HepG2 (cell line): ENCODE measurements around the gene OLAH. TPM values are rescaled to one million over a fixed set of nuclear protein-coding genes. Genes with fewer than 3 reads are reported as not detected.

Experiments used
- BCLAF1 ChIP-seq: fragments of 450-650 bp; IDR thresholded peaks from 2 replicates; pipeline ENCODE4 v1.6.1; 2017; ENCODE audit warnings: mild to moderate bottlenecking
- CENPT ChIP-seq: sonication (generic); formaldehyde crosslinking; IDR thresholded peaks from 2 replicates; pipeline ENCODE4 v1.8.0; 2022; ENCODE audit warnings: low read depth, mild to moderate bottlenecking, moderate library complexity, missing genetic modification reagents
- KLF13 ChIP-seq: sonication (generic); formaldehyde crosslinking; IDR thresholded peaks from 2 replicates; pipeline ENCODE4 v1.4.0; 2020; ENCODE audit warnings: mild to moderate bottlenecking, missing genetic modification reagents
- POLR2AphosphoS2 ChIP-seq: IDR thresholded peaks from 2 replicates; pipeline ENCODE4 v1.6.1; 2011; ENCODE audit warnings: low read depth, low read length, improper control_type of control experiment
- RAD21 ChIP-seq: fragments of 450-650 bp; formaldehyde crosslinking; IDR thresholded peaks from 2 replicates; pipeline ENCODE4 v1.5.0; 2020; ENCODE audit warnings: mild to moderate bottlenecking
- RERE ChIP-seq: IDR thresholded peaks from 2 replicates; pipeline ENCODE4 v1.6.1; 2016; ENCODE audit warnings: low read depth, missing genetic modification reagents, missing compliant biosample characterization
- RXRA ChIP-seq: sonication (generic); formaldehyde crosslinking; IDR thresholded peaks from 2 replicates; pipeline ENCODE4 v1.5.1; 2020; ENCODE audit warnings: missing genetic modification reagents
- SATB2 ChIP-seq: sonication (generic); formaldehyde crosslinking; IDR thresholded peaks from 2 replicates; pipeline ENCODE4 v1.5.0; 2020; ENCODE audit warnings: missing genetic modification reagents
- SIN3B ChIP-seq: fragments of 150-350 bp; IDR thresholded peaks from 2 replicates; pipeline ENCODE4 v1.6.1; 2014; ENCODE audit warnings: low read length
- SOX5 ChIP-seq: IDR thresholded peaks from 2 replicates; pipeline ENCODE4 v1.6.1; 2016; ENCODE audit warnings: borderline replicate concordance
- TEAD3 ChIP-seq: optimal IDR thresholded peaks from 2 replicates; pipeline ENCODE3; 2016; ENCODE audit warnings: borderline replicate concordance
- XBP1 ChIP-seq: sonication (generic); formaldehyde crosslinking; IDR thresholded peaks from 2 replicates; pipeline ENCODE4 v1.5.0; 2020; ENCODE audit warnings: missing genetic modification reagents
- ZBTB46 ChIP-seq: sonication (generic); formaldehyde crosslinking; IDR thresholded peaks from 2 replicates; pipeline ENCODE4 v1.4.0; 2020; ENCODE audit warnings: mild to moderate bottlenecking, missing genetic modification reagents, borderline replicate concordance
- ZKSCAN8 ChIP-seq: IDR thresholded peaks from 2 replicates; pipeline ENCODE4 v1.6.1; 2016; ENCODE audit warnings: borderline replicate concordance, missing genetic modification reagents, missing compliant biosample characterization
- ZNF232 ChIP-seq: sonication (generic); formaldehyde crosslinking; IDR thresholded peaks from 2 replicates; pipeline ENCODE4 v1.4.0; 2020; ENCODE audit warnings: missing genetic modification reagents, borderline replicate concordance
- ZNF260 ChIP-seq: sonication (generic); formaldehyde crosslinking; IDR thresholded peaks from 2 replicates; pipeline ENCODE4 v1.4.0; 2020; ENCODE audit warnings: missing genetic modification reagents, low read depth, mild to moderate bottlenecking, borderline replicate concordance
- ZNF44 ChIP-seq: sonication (generic); formaldehyde crosslinking; IDR thresholded peaks from 2 replicates; pipeline ENCODE4 v1.5.1; 2020; ENCODE audit warnings: mild to moderate bottlenecking, missing genetic modification reagents
- ZNF558 ChIP-seq: sonication (generic); formaldehyde crosslinking; IDR thresholded peaks from 2 replicates; pipeline ENCODE4 v1.9.0; 2022; ENCODE audit warnings: mild to moderate bottlenecking, missing genetic modification reagents, borderline replicate concordance
- ZNF720 ChIP-seq: sonication (generic); formaldehyde crosslinking; IDR thresholded peaks from 2 replicates; pipeline ENCODE4 v1.4.0; 2020; ENCODE audit warnings: missing genetic modification reagents
- ZNF768 ChIP-seq: sonication (generic); formaldehyde crosslinking; IDR thresholded peaks from 2 replicates; pipeline ENCODE4 v1.4.0; 2020; ENCODE audit warnings: missing genetic modification reagents
- ZNF841 ChIP-seq: sonication (generic); formaldehyde crosslinking; IDR thresholded peaks from 2 replicates; pipeline ENCODE4 v1.8.1; 2023; ENCODE audit warnings: missing genetic modification reagents, borderline replicate concordance
- polyA plus RNA-seq, 8 experiments: library from polyadenylated mRNA; depleted of rRNA in 3 of 8; stranded (reverse) in 7 of 8; unstranded in 1 of 8; fragments of >200 nt; fragmentation: Illumina TruSeq in 4 of 8; extraction: Trizol in 4 of 8; gene quantifications; 2 replicates each; pipeline versions ENCODE4 v1.2.1 to v1.2.3, GENCODE V29; 2011 to 2016; ENCODE audit warnings: low read depth in 4 of 8, missing spikeins in 1 of 8, mixed read lengths in 1 of 8; ENCODE audit not compliant: insufficient read depth in 1 of 8
- total RNA-seq, 5 experiments: library from RNA; depleted of rRNA; stranded (reverse); fragments of >200 nt; fragmentation: Illumina TruSeq; extraction: Trizol; gene quantifications; 2 replicates each; pipeline ENCODE4 v1.2.3, GENCODE V29; 2016; ENCODE audit warnings: low read depth in 1 of 5

The OLAH gene
- total and polyA plus RNA-seq, 2 of the 13 experiments (the other 11 are each of a cell fraction or from before 2014, with no cell fraction given): 0.13 TPM; not detected in 1

- TF ChIP-seq RERE (CRISPR knock-in tag) (no peak), BCLAF1 (no peak), SIN3B (no peak; the same call in 1 of the 2 replicates), SATB2 (CRISPR knock-in tag) (peak; percentile 75), ZNF260 (CRISPR knock-in tag) (no peak), POLR2AphosphoS2 (no peak), XBP1 (CRISPR knock-in tag) (no peak), TEAD3 (no peak), RXRA (peak; percentile 64), ZNF720 (no peak), RAD21 (CRISPR knock-in tag) (peak; percentile 62), ZBTB46 (CRISPR knock-in tag) (no peak), ZNF841 (CRISPR knock-in tag) (no peak), ZKSCAN8 (peak; percentile 34; the same call in 1 of the 2 replicates), CENPT (CRISPR knock-in tag) (peak; percentile 43; the same call in 1 of the 2 replicates), ZNF44 (peak; percentile 90; the same call in 1 of the 2 replicates), KLF13 (CRISPR knock-in tag) (0 out of 2 replicates have a peak, but pooled peaks have one; percentile 73), SOX5 (CRISPR knock-in tag) (no peak), ZNF558 (CRISPR knock-in tag) (peak; percentile 56; the same call in 1 of the 2 replicates), ZNF232 (CRISPR knock-in tag) (peak; percentile 37), ZNF768 (CRISPR knock-in tag) (peak; percentile 70; the same call in 1 of the 2 replicates)
These were observed 53.5 kb downstream of the OLAH start, which contains the start of gene RPP38 (continued) for GRCh38 chr10:15097011-15097812.
